Measurements from ENCODE around the gene KCNMA1. TPM values are rescaled to one million over a fixed set of nuclear protein-coding genes. Genes with fewer than 3 reads are reported as not detected.

Gene KCNMA1
- total and polyA plus RNA-seq, 4 experiments from 2014 or later: 0.26 TPM; not detected in 3

DNA sequence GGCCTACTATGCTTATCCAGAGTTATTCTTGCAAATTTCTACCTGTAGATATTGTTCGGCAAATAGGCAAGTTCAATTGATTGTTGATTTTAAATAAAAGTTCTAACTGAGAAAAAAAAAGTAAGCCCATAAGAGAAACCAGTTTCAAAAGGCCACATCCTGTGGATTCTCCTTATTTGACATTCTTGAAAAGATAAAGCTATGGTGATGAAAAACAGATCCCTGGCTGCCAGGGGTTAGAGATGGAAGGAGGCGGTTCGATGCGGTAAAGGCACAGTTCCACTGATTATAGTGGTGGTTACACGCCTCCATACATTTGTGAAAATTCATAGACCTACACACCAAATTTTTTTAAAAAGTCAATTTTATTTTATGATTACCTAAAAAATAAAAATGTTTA, 347.8 kb downstream of the KCNMA1 start:
- ChIA-PET CTCF (ENCODE audit: partially characterized antibody) (no interaction called here), POLR2A (ENCODE audit: partially characterized antibody) (no interaction called here)

DNA sequence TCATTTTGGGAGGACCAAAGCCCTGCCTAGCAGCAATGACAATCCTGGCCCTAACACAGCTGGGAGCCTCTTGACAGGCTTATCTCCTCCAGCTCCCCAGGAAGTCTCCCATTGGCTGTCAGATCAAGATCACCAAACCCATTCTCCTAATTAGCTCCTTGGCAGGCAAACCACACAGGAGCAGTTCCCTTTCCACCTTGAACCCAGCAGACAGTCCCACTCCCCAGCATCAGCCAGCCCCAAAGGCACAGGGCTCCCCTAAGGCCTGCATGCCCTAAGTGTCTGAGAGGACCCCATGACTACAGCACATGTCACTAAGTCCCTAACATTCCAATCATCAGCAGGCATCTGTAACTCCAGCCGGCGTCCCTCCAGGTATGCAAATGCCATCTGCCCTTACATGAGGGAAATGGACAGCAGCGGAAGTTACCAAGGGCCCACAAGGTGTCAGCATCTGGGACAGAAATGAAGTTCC, 348.5 kb downstream of the KCNMA1 start:
- CTCF ChIA-PET (ENCODE audit: partially characterized antibody): no interaction called here
- intact Hi-C loops (cut with micrococcal nuclease): no loop called here
- no peak overlapping the region for H3K4me3 ChIP-seq (ENCODE audit: low read length in 2 of 2)
- H3K27me3 ChIP-seq (ENCODE audit: insufficient read depth, low read length): no peaks in the 10 kb centered on the region
- no peak for DNase-seq
- POLR2A ChIA-PET (ENCODE audit: partially characterized antibody): no interaction called here
- H3K9me3 ChIP-seq (ENCODE audit: control insufficient read depth in 1 of 2, low read length in 2 of 2): no peaks in the 10 kb centered on the region
- H3K27ac ChIP-seq (ENCODE audit: low read depth, low read length): no peak overlapping the region
- H3K36me3 Mint-ChIP-seq: no peaks in the 10 kb centered on the region
- H3K36me3 ChIP-seq (ENCODE audit: insufficient read depth, low read length): no peaks in the 10 kb centered on the region
- no peaks in the 10 kb centered on the region for H3K4me1 Mint-ChIP-seq
- peaks cover 1 to 3% of the 10 kb centered on the region in 2 donors for H3K27me3 Mint-ChIP-seq
- H3K9me3 Mint-ChIP-seq: peaks cover 0 to 2% (median 0%) of the 10 kb centered on the region in 8 donors
- H3K4me1 ChIP-seq (ENCODE audit: insufficient read depth, low read length): no peaks in the 10 kb centered on the region
- H3K4me3 Mint-ChIP-seq: no peak overlapping the region
- H3K27ac Mint-ChIP-seq: no peak overlapping the region

More for the DNA sequence above, 347.8 kb downstream of the KCNMA1 start:
- H3K27ac Mint-ChIP-seq: no peak overlapping the region
- no peaks in the 10 kb centered on the region for H3K4me1 Mint-ChIP-seq
- peaks cover 0 to 2% (median 0%) of the 10 kb centered on the region in 8 donors for H3K9me3 Mint-ChIP-seq
- Histone ChIP-seq H3K27ac (ENCODE audit: low read depth, low read length) (no peak overlapping the region), H3K9me3 (ENCODE audit: control insufficient read depth in 1 of 2, low read length in 2 of 2) (no peaks in the 10 kb centered on the region), H3K27me3 (ENCODE audit: insufficient read depth, low read length) (no peaks in the 10 kb centered on the region), H3K36me3 (ENCODE audit: insufficient read depth, low read length) (no peaks in the 10 kb centered on the region), H3K4me3 (ENCODE audit: low read length in 2 of 2) (no peak overlapping the region), H3K4me1 (ENCODE audit: insufficient read depth, low read length) (no peaks in the 10 kb centered on the region)
- H3K4me3 Mint-ChIP-seq: no peak overlapping the region
- no peaks in the 10 kb centered on the region for H3K36me3 Mint-ChIP-seq
- DNase-seq: no peak
- H3K27me3 Mint-ChIP-seq: peaks cover 1 to 3% of the 10 kb centered on the region in 2 donors
- intact Hi-C loops (cut with micrococcal nuclease): no loop called here

DNA sequence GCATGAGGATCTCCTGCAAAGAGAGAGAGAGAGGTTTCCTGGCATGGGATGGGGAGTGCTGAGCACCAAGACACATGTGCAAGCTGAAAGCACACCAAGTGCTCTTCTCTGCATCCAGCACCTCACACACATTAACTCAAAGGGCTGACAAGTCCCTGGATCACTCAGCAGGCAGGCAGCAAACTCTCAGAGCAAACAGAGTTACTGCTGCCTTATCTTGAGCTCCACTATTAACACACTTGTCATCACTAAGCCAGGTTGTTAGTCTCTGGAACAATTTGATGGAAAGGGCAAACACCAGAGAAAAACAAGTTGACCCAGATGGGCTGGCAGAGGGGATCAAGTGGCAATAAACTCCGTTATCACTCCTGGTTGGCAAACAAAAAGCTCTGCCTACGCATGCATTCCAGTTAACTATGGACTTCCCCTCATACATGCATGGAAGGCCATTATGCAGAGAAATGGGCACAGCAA, 349.9 kb downstream of the KCNMA1 start:
- ChIA-PET POLR2A (ENCODE audit: partially characterized antibody) (no interaction called here), CTCF (ENCODE audit: partially characterized antibody) (no interaction called here)
- Histone ChIP-seq H3K27ac (ENCODE audit: low read depth, low read length) (no peak overlapping the region), H3K9me3 (ENCODE audit: control insufficient read depth in 1 of 2, low read length in 2 of 2) (no peaks in the 10 kb centered on the region), H3K36me3 (ENCODE audit: insufficient read depth, low read length) (no peaks in the 10 kb centered on the region), H3K27me3 (ENCODE audit: insufficient read depth, low read length) (no peaks in the 10 kb centered on the region), H3K4me3 (ENCODE audit: low read length in 2 of 2) (no peak overlapping the region), H3K4me1 (ENCODE audit: insufficient read depth, low read length) (no peaks in the 10 kb centered on the region)
- intact Hi-C loops (cut with micrococcal nuclease): no loop called here
- no peak for DNase-seq
- peaks cover 5% of the 10 kb centered on the region in 2 donors for H3K27me3 Mint-ChIP-seq
- no peak overlapping the region for H3K4me3 Mint-ChIP-seq
- no peaks in the 10 kb centered on the region for H3K4me1 Mint-ChIP-seq
- peaks cover 0 to 7% (median 0%) of the 10 kb centered on the region in 8 donors for H3K9me3 Mint-ChIP-seq
- no peaks in the 10 kb centered on the region for H3K36me3 Mint-ChIP-seq
- H3K27ac Mint-ChIP-seq: no peak overlapping the region

DNA sequence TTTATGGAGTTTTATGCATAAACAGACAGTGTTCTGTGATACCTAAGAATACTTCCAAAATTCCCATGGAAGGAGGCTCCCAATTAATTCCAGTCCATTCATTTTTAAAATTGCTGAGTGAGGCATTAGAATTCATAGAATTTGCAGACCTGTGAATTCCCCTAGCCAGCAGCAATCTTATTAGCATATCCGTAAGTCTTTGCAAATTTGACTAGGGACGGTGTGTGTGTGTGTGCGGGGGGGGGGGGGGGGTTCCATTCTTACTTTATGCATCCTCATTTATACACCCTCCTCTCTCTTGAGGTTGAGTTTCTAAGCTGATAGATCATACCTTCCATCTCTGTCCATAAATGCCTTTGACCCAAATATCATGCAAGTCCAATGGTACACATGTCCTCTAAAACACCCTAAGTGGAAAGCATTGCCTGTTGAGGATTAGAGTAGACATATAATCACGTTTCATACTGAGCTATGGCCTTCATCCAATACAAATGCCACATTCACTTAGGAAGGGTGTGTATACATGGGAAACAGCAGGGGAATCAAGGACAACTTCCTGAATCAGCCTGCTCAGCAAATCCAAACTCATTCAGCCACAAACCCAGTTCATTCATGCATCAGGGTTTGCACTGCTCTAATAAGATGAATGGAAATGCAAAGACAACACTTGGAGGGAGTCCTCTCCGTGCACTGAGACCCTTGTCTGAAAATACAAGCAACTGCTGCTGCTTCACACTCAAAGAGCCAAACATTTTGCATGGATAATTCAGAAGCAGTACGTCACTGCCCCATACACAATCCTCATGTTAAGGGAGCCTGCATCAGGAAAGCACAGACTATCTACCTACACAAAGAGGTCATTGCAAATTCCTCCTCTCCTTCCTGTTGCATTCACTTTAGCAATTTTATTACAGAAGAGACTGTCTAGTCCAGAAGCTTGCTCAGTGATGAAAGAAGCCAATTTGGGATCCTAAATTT, 350.8 kb downstream of the KCNMA1 start:
- no peaks in the 10 kb centered on the region for H3K27me3 ChIP-seq (ENCODE audit: insufficient read depth, low read length)
- Mint-ChIP-seq H3K36me3 (no peaks in the 10 kb centered on the region), H3K4me3 (no peak overlapping the region), H3K27ac (no peak overlapping the region), H3K27me3 (peaks cover 5% of the 10 kb centered on the region in 2 donors), H3K9me3 (peaks cover 0 to 7% (median 2%) of the 10 kb centered on the region in 8 donors), H3K4me1 (no peaks in the 10 kb centered on the region)
- H3K36me3 ChIP-seq (ENCODE audit: insufficient read depth, low read length): no peaks in the 10 kb centered on the region
- H3K9me3 ChIP-seq (ENCODE audit: control insufficient read depth in 1 of 2, low read length in 2 of 2): no peaks in the 10 kb centered on the region
- DNase-seq: no peak
- no peak overlapping the region for H3K4me3 ChIP-seq (ENCODE audit: low read length in 2 of 2)
- H3K27ac ChIP-seq (ENCODE audit: low read depth, low read length): no peak overlapping the region
- intact Hi-C loops (cut with micrococcal nuclease): no loop called here
- ChIA-PET POLR2A (ENCODE audit: partially characterized antibody) (no interaction called here), CTCF (ENCODE audit: partially characterized antibody) (no interaction called here)
- H3K4me1 ChIP-seq (ENCODE audit: insufficient read depth, low read length): no peaks in the 10 kb centered on the region

DNA sequence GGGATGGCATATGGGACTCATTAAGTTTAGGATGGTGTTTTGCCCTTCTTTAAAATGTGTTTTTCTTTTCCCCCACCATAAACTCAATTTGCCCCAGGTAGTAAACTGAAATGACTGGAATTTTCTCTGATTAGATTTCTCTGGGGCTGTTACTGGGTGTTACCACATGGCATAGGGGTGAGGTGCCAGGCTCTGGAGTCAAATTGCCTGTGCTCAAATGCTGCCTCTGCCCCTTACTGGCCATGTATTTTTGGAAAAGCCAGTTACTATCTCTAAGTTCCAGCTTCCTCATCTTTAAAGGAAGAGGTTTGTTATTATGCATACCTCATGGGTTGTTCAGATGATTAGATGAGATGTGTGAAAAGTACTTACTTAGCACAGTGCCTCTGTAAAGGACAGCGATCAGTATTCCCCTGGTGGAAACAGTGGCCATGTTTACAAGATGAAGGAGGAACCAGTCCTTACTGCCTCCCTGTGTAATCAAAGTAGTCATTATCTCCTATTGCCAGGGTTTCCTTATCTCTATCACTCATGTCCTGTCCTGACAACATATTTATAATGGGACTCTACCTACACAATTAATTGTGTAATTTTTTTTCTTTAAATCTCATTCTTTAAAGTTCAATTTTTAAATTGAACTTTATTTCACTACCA, 352.0 kb downstream of the KCNMA1 start:
- no peak overlapping the region for H3K27ac ChIP-seq (ENCODE audit: low read depth, low read length)
- POLR2A ChIA-PET (ENCODE audit: partially characterized antibody): no interaction called here
- H3K36me3 ChIP-seq (ENCODE audit: insufficient read depth, low read length): no peaks in the 10 kb centered on the region
- Mint-ChIP-seq H3K4me3 (no peak overlapping the region), H3K27ac (no peak overlapping the region), H3K27me3 (peaks cover 5% of the 10 kb centered on the region in 2 donors), H3K4me1 (no peaks in the 10 kb centered on the region), H3K36me3 (no peaks in the 10 kb centered on the region), H3K9me3 (peaks cover 0 to 7% (median 2%) of the 10 kb centered on the region in 8 donors)
- H3K9me3 ChIP-seq (ENCODE audit: control insufficient read depth in 1 of 2, low read length in 2 of 2): no peaks in the 10 kb centered on the region
- CTCF ChIA-PET (ENCODE audit: partially characterized antibody): no interaction called here
- no peak for DNase-seq
- intact Hi-C loops (cut with micrococcal nuclease): no loop called here
- H3K4me1 ChIP-seq (ENCODE audit: insufficient read depth, low read length): no peaks in the 10 kb centered on the region
- no peaks in the 10 kb centered on the region for H3K27me3 ChIP-seq (ENCODE audit: insufficient read depth, low read length)
- H3K4me3 ChIP-seq (ENCODE audit: low read length in 2 of 2): no peak overlapping the region

DNA sequence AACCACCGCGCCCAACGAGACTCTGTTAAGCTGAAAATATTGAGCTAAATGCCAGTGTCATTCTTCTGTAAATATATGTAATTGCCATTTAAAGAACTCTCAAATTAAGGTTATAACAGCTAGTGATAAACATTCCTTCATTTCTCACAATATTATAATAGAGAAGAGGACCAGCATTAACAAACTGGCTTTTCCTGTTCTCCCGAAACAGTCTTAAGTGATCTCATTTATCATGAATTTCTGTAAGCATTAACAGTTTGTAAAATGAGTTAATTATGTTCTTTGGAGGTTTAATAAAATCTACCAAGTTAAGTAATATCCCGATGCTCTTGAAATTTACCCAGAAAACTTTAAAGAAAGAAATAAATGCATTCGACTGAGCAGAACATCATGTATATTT, 352.8 kb downstream of the KCNMA1 start:
- ChIA-PET POLR2A (ENCODE audit: partially characterized antibody) (no interaction called here), CTCF (ENCODE audit: partially characterized antibody) (no interaction called here)
- H3K27ac Mint-ChIP-seq: no peak overlapping the region
- no peak overlapping the region for H3K27ac ChIP-seq (ENCODE audit: low read depth, low read length)
- peaks cover 5% of the 10 kb centered on the region in 2 donors for H3K27me3 Mint-ChIP-seq
- no peak overlapping the region for H3K4me3 Mint-ChIP-seq
- H3K27me3 ChIP-seq (ENCODE audit: insufficient read depth, low read length): no peaks in the 10 kb centered on the region
- intact Hi-C loops (cut with micrococcal nuclease): no loop called here
- DNase-seq: no peak
- no peaks in the 10 kb centered on the region for H3K36me3 ChIP-seq (ENCODE audit: insufficient read depth, low read length)
- H3K4me3 ChIP-seq (ENCODE audit: low read length in 2 of 2): no peak overlapping the region
- H3K4me1 Mint-ChIP-seq: peaks cover 0 to 1% (median 0%) of the 10 kb centered on the region in 4 donors
- no peaks in the 10 kb centered on the region for H3K9me3 ChIP-seq (ENCODE audit: control insufficient read depth in 1 of 2, low read length in 2 of 2)
- H3K36me3 Mint-ChIP-seq: no peaks in the 10 kb centered on the region
- H3K4me1 ChIP-seq (ENCODE audit: insufficient read depth, low read length): no peaks in the 10 kb centered on the region
- peaks cover 0 to 7% (median 2%) of the 10 kb centered on the region in 8 donors for H3K9me3 Mint-ChIP-seq

DNA sequence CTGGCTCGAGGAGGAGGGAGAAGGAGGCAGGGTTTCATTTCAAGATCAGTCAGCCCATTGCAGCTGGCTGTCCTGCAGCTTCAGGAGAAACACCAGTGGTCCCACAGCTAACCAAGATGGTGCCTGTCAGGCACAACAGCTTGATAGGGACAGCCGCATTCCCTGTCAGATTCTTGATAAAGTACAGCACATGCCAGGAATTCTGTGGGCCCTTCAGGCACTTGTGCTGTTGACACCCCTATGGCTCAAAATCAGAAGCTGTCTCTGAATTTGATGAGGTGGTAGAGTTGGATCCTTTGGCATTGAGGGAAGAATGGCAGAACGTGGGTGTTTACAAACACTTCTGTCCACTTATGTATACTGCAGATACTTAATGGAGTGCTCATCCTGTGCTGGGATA, 354.3 kb downstream of the KCNMA1 start:
- Histone ChIP-seq H3K9me3 (ENCODE audit: control insufficient read depth in 1 of 2, low read length in 2 of 2) (no peaks in the 10 kb centered on the region), H3K4me1 (ENCODE audit: insufficient read depth, low read length) (no peaks in the 10 kb centered on the region), H3K36me3 (ENCODE audit: insufficient read depth, low read length) (no peaks in the 10 kb centered on the region), H3K27ac (ENCODE audit: low read depth, low read length) (no peak overlapping the region), H3K27me3 (ENCODE audit: insufficient read depth, low read length) (no peaks in the 10 kb centered on the region), H3K4me3 (ENCODE audit: low read length in 2 of 2) (no peak overlapping the region)
- Mint-ChIP-seq H3K27me3 (peaks cover 5% of the 10 kb centered on the region in 2 donors), H3K27ac (no peak overlapping the region), H3K9me3 (peaks cover 0 to 7% (median 3%) of the 10 kb centered on the region in 8 donors), H3K36me3 (no peaks in the 10 kb centered on the region), H3K4me3 (no peak overlapping the region), H3K4me1 (peaks cover 0 to 1% (median 0%) of the 10 kb centered on the region in 4 donors)
- ChIA-PET POLR2A (ENCODE audit: partially characterized antibody) (no interaction called here), CTCF (ENCODE audit: partially characterized antibody) (no interaction called here)
- no peak for DNase-seq
- intact Hi-C loops (cut with micrococcal nuclease): no loop called here

Measured in CD4-positive, alpha-beta memory T cell (primary cell).